Measurements from ENCODE around the gene CCDC33. TPM values are rescaled to one million over a fixed set of nuclear protein-coding genes. Genes with fewer than 3 reads are reported as not detected.

CCDC33 gene
- total RNA-seq, 1 donor from 2014 or later, result not detected

- intact Hi-C loops (cut with DNase I), result no loop called here
- Histone ChIP-seq H3K9me3 (no peaks in the 10 kb centered on the region), H3K27me3 (peaks cover 26% of the 10 kb centered on the region), H3K4me1 (no peaks in the 10 kb centered on the region), H3K4me3 (no peak overlapping the region), H3K36me3 (no peaks in the 10 kb centered on the region), H3K27ac (no peak overlapping the region)
- no peak for TF ChIP-seq CTCF (IDR thresholded peaks at IDR 0.05)
- no peak for DNase-seq
- ATAC-seq, result no peak
Observed at GRCh38 chr15:74275957-74276356, 39.8 kb downstream of the CCDC33 start.

- DNase-seq, result no peak
- Histone ChIP-seq H3K4me3 (no peak overlapping the region), H3K9me3 (no peaks in the 10 kb centered on the region), H3K27ac (no peak overlapping the region), H3K36me3 (no peaks in the 10 kb centered on the region), H3K4me1 (no peaks in the 10 kb centered on the region), H3K27me3 (peaks cover 28% of the 10 kb centered on the region)
- TF ChIP-seq CTCF (IDR thresholded peaks at IDR 0.05), result no peak
- no peak for ATAC-seq
- intact Hi-C loops (cut with DNase I), result no loop called here
Observed at GRCh38 chr15:74276560-74276959, 40.4 kb downstream of the CCDC33 start.

GRCh38 chr15:74277242-74277810, 41.2 kb downstream of the CCDC33 start:
- no peak for ATAC-seq

GRCh38 chr15:74278207-74278606, 42.1 kb downstream of the CCDC33 start:
- ATAC-seq (no peak), DNase-seq (no peak)
- H3K4me3 ChIP-seq, result no peak overlapping the region
- TF ChIP-seq CTCF (IDR thresholded peaks at IDR 0.05), result no peak
- no peaks in the 10 kb centered on the region for H3K4me1 ChIP-seq
- peaks cover 28% of the 10 kb centered on the region for H3K27me3 ChIP-seq
- intact Hi-C loops (cut with DNase I), result no loop called here
- no peaks in the 10 kb centered on the region for H3K36me3 ChIP-seq
- no peak overlapping the region for H3K27ac ChIP-seq
- H3K9me3 ChIP-seq, result no peaks in the 10 kb centered on the region

More at GRCh38 chr15:74277242-74277810, 41.2 kb downstream of the CCDC33 start:
- intact Hi-C loops (cut with DNase I), result no loop called here
- Histone ChIP-seq H3K27me3 (peaks cover 28% of the 10 kb centered on the region), H3K27ac (no peak overlapping the region), H3K4me3 (no peak overlapping the region), H3K36me3 (no peaks in the 10 kb centered on the region), H3K4me1 (no peaks in the 10 kb centered on the region), H3K9me3 (no peaks in the 10 kb centered on the region)
- no peak for DNase-seq
- TF ChIP-seq CTCF (IDR thresholded peaks at IDR 0.05), result no peak

GRCh38 chr15:74281147-74282133, 45.3 kb downstream of the CCDC33 start:
- H3K27me3 ChIP-seq, result peaks cover 28% of the 10 kb centered on the region
- no peak for ATAC-seq
- no peaks in the 10 kb centered on the region for H3K9me3 ChIP-seq
- no peaks in the 10 kb centered on the region for H3K4me1 ChIP-seq
- TF ChIP-seq CTCF (IDR thresholded peaks at IDR 0.05), result no peak
- intact Hi-C loops (cut with DNase I), result no loop called here
- no peak overlapping the region for H3K4me3 ChIP-seq
- no peak overlapping the region for H3K27ac ChIP-seq
- no peak for DNase-seq
- H3K36me3 ChIP-seq, result no peaks in the 10 kb centered on the region

Data from upper lobe of right lung (tissue), 1 donor.